ENCODE measurements around the gene CLIC5.
A peak's percentile ranks its signal among the peaks of the same experiment; 100 is the strongest.

Gene CLIC5

GRCh38 chr6:46032110-46032998 is 16.7 kb upstream of the CLIC5 start:
- DNase-seq, result no peak

GRCh38 chr6:46029602-46030001 is 13.9 kb upstream of the CLIC5 start:
- no peak for DNase-seq

DNA sequence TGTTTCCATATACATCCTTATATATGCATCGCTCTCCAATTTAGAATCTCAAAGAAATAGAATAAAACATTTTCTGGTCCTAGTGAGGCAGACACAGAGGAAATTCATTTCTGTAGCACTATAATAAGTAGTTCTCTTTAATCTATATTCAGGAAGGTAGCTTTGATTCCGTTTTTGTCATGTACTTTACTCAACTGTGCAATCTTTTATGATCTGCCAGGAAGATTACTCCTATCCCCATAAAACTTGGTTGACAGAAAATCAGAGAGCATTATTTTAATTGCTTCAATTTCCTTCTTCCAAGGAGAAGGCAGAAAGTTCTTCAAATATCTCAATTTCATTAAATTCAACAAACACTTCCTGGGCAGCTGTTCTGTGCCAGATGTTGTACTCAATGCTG is 10.6 kb upstream of the CLIC5 start:
- no peak for DNase-seq

GRCh38 chr6:46025573-46025972 is 9.9 kb upstream of the CLIC5 start:
- no peak for DNase-seq

GRCh38 chr6:46024124-46024769 is 8.6 kb upstream of the CLIC5 start:
- no peak for DNase-seq

GRCh38 chr6:46023216-46023915 is 7.7 kb upstream of the CLIC5 start:
- no peak for DNase-seq

- DNase-seq, result no peak
Observed at GRCh38 chr6:46022106-46022948, 6.7 kb upstream of the CLIC5 start.

DNA sequence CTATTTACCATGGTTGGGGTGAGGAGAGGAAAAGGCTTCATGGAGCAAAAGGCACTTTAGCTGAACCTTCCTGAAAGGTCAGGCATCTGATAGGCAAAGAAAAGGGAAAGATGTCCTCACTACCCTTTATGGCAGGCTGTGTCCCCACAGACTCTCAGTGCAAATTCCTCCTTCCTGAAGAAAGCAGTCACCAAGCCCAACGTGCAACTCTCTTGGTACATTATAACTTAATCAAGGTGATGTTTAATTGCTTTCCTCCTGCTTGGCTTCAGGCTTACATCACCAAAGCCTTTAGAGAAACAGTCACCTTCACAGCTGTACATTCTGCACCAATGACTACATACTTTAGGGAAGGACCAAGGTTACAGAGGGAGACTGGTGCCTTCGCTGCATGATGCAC is 2.1 kb upstream of the CLIC5 start:
- no peak for DNase-seq

DNA sequence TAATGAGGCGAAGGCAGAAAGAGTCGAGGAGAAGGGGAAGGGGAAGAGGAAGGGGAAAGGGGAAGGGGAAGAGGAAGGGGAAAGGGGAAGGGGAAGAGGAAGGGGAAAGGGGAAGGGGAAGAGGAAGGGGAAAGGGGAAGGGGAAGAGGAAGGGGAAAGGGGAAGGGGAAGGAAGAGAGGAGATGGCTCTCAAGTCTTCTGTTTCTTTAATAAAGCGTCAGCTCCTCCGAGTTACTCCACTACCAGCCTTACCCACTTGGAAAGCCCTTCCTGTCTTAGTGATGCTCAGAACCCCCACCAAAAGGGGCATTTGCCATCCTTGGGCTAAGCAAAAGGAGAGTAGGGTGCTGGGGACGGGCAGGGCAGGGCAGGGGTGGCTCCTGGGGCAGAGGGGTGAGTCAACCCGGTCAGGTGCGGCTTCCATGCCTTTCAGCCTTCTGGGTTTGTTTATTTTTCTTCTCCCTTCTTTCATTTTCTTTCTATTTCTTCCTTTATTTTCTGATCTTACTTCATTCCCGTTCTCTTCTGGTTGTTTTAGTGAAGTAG is 476 bp upstream of the CLIC5 start:
- no peak for DNase-seq

- peak; percentile 34 for DNase-seq
Observed at GRCh38 chr6:46014511-46015118, 1.0 kb downstream of the CLIC5 start.

DNA sequence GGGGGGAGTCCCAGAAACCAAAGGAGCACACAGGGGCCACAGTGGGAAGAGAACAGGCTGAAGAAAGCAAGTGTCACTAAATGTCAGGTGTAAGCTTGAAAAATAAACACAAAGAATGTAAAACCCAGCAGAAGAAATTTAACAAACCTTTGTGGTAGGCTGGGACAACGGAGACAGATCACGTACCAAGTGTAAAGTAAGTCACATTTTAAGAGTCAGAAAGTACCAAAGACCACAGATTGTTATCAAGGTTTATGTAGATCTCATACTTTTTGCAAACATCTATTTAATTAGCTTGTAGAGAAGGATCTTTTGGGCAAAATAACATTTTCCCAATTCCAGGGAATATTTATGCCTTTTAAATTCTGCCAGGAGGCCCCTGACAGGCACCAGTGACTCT is 1.6 kb downstream of the CLIC5 start:
- peak; percentile 57 for DNase-seq

GRCh38 chr6:46013639-46014038 is 2.0 kb downstream of the CLIC5 start:
- DNase-seq, result no peak

DNA sequence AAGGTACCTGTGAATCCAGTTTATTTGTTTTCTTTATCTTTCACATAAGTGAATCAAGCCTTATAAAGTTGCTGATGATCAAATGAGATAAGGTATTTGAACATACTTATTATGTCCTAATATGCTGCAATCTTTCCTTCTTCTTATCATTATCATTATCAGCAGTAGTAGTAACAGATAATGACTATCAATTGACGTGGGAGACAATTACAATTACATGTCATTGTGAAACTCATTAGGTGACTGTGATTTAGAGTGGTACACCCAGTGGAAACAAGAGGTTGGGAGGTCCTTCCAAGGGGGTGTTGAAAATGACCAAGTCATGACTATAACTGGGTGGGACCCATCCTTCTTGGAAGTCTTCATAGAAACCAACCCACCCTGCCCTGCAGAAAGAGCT is 2.8 kb downstream of the CLIC5 start:
- DNase-seq, result no peak

DNA sequence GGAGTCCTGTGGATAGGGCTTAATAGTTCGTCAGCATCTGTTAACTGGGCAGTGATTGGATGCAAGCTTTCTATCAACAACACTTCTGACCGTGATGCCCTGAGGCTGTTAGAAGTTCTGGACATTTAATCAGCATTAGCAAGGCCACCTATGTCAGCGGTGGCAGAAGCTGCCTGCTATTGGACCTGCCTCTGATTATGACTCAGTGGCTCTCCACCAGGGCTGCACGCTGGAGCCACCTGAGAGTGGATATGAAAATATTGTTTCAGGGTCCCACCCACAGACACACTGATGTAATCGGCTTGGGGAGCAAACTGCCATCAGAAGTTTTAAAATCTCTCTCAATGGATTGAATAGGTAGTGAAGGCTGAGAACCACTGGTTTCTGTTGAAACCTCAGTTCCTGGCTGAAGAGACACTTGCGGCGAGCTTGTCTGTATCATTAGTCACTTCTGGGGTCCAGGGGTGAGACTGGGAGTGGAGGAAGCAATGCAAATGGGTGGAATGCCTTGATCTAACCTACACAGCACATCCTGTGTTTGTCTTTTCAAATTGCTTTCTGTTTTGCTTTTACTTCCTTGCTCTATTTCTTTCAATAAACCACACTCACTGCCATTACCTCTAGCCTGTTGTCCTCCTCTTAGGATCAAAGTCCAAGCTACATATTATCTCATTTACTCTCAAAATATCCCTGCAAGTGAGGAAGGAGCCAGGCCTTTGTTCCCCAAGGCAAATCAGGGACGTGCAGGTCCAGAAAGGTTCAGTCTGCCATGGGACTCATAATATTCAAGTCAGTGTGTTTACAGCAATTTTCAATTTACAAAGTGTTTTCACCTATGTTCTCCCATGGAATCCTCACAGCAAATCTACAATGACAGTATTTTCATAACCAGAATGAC is 4.2 kb downstream of the CLIC5 start:
- DNase-seq, result peak; percentile 94

DNA sequence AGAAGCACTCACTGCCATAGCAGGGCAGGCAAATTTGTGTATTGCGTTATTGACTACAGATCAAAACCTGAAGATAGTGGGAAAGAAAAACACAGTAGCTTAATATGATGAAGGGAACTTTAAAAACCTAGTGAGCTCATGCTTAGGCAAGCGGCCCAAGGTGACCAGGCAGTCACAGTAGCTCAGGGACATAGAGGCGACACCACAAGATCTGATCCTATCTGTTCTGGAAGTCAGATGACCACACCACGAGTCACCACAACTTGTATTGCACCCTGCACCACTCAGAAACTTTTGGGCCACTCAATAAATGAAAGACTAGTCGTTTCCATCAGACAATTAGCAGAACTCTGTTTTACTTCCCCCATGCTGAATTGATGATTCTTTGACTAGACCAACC is 4.9 kb downstream of the CLIC5 start:
- DNase-seq, result peak; percentile 11

DNA sequence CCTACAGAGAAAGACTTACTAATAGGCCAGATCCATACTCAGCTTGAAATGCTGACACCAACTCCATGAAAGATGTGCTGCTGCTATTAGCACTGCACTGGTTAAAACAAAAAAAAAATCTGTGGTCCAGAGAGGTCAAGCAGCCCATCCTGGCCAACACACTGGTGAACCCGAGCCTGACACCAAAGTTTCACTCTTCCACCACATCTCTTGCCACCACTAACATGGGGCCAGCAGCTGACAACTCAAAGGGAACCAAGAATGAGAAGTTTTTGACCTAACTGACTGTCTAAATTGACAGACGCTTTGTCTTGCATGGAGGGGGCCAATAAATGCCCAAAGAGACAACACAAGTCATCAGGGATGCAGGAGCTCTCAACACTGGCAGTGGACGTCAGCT is 5.4 kb downstream of the CLIC5 start:
- DNase-seq, result no peak

DNA sequence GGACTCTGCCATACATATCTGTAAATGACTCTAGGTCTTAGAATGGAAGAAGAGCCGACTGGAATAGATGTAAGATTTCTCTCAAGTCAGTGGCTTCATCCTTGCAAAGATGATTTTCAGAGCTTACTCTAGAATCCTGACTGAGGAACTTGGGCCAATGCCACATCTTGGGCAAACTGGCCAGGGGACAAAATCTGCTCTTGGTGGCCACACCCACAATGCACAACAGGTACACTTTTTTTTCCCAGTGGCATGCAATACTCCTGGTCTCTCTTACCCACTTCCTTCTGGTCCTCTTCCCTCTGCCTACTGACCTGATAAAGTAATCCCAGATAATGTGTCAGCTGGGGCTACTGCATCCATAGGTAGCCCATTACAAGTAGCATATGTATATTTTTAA is 13.4 kb downstream of the CLIC5 start:
- no peak for DNase-seq

DNA sequence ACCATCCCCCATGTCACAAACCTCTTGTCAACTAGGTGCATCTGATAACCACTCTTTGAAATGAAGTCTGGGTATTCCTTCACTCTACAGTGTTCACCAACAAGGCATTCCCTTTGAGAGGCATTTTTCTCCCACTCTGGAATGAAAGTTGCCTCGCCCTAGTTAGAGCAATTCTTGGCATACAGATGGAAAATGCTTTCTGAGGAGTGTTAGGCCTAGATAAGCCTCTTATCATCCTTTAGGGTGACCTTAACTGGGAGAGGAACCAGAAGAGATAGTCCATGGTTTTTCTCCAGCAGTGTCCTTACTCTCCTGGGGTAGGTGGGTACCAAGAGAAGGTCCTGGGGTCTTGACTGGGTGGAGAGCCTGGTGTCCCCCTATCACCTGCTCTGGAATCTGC is 14.8 kb downstream of the CLIC5 start:
- DNase-seq, result no peak

GRCh38 chr6:45998524-45998923 is 17.1 kb downstream of the CLIC5 start:
- no peak for DNase-seq

- no peak for DNase-seq
Observed at GRCh38 chr6:45997875-45998506, 17.7 kb downstream of the CLIC5 start.

DNA sequence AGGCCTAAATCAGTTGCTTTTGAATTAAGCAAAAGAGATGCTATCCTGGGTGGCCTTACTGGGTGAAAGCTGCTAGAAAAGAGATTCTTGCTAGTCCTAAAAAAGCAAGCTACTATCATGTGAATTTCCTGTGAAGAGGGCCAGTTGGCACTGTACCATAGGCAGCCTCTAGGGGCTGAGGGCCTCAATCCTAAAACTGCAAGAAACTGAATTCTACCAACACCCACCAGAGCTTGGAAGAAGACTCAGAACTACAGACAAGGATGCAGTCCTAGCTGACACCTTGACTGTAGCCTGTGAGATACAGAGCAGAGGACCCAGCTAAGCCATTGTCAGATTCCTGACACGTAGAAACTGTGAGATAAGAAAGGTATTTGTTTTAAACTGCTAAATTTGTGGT is 24.5 kb downstream of the CLIC5 start:
- no peak for DNase-seq

Data from CD4-positive, alpha-beta T cell treated with Interleukin-4 for 4 hours (primary cell).